HL-60 (cell line): ENCODE results near the gene DYNC1H1.

Experiments
- DNase-seq, 2 experiments: peaks; one replicate each; pipeline ENCODE4 v3.0.0-alpha.2; 2010 to 2020; ENCODE audit warnings: low read depth in 1 of 2, low spot score in 1 of 2
- H3K27ac ChIP-seq: fragments of 250-450 bp; sonication (Bioruptor Pico); replicated peaks from 2 replicates; pipeline ENCODE4 v1.5.1; 2020; ENCODE audit warnings: mild to moderate bottlenecking, moderate library complexity
- H3K27me3 ChIP-seq: fragments of 250-450 bp; sonication (Bioruptor Pico); 2 replicates; pipeline ENCODE4 v1.5.1; 2021; ENCODE audit warnings: mild to moderate bottlenecking, moderate library complexity; ENCODE audit not compliant: insufficient read depth, poor library complexity, severe bottlenecking
- H3K4me3 ChIP-seq: replicated peaks from 2 replicates; pipeline ENCODE4 v1.5.1; 2011; ENCODE audit warnings: mild to moderate bottlenecking, control low read depth, low read length; ENCODE audit not compliant: insufficient read depth
- GABPA ChIP-seq: IDR thresholded peaks from 2 replicates; pipeline ENCODE4 v1.6.1; 2012; ENCODE audit warnings: low read depth
- POLR2AphosphoS5 ChIP-seq: IDR thresholded peaks from 2 replicates; pipeline ENCODE4 v1.6.1; 2012; ENCODE audit warnings: low read depth
- SPI1 ChIP-seq: IDR thresholded peaks from 2 replicates; pipeline ENCODE4 v1.6.1; 2012; ENCODE audit warnings: low read depth, mild to moderate bottlenecking, borderline replicate concordance
- TF ChIP-seq, protein P1 (sequence below): IDR thresholded peaks from 2 replicates; pipeline ENCODE4 v1.6.1; 2012; ENCODE audit warnings: low read depth; ENCODE audit not compliant: insufficient replicate concordance
- TF ChIP-seq, protein P2 (sequence below): IDR thresholded peaks from one replicate; pipeline ENCODE4 v1.5.1; 2011; ENCODE audit warnings: low read length, control low read depth, inconsistent platforms; ENCODE audit not compliant: insufficient read depth

DYNC1H1 gene

DNA sequence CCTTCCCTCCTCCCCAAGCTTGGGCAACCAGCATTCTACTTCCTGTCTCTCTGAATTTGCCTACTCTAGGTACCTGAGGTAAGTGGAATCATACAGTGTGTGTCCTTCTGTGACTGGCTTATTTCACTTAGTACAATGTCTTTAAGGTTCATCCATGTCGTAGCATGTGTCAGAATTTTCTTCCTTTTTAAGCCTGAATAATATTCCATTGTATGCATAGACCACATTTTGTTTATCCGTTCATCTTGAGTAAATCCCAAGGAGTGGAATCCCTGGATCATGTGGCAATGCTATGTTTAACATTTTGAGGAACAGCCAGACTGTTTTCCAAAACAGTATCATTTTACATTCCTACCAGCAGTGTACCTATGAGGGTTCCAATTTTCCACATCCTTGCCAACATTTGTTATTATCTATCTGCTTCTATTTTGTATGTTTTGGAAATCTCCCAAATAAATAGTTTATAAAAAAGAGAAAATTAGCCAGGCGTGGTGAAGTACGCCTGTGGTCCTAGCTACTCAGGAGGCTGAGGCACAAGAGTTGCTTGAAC lies 110.1 kb downstream of the DYNC1H1 start:
- DNase-seq, result no peak
- TF ChIP-seq SPI1, result no peak
- TF ChIP-seq, protein P1, sequence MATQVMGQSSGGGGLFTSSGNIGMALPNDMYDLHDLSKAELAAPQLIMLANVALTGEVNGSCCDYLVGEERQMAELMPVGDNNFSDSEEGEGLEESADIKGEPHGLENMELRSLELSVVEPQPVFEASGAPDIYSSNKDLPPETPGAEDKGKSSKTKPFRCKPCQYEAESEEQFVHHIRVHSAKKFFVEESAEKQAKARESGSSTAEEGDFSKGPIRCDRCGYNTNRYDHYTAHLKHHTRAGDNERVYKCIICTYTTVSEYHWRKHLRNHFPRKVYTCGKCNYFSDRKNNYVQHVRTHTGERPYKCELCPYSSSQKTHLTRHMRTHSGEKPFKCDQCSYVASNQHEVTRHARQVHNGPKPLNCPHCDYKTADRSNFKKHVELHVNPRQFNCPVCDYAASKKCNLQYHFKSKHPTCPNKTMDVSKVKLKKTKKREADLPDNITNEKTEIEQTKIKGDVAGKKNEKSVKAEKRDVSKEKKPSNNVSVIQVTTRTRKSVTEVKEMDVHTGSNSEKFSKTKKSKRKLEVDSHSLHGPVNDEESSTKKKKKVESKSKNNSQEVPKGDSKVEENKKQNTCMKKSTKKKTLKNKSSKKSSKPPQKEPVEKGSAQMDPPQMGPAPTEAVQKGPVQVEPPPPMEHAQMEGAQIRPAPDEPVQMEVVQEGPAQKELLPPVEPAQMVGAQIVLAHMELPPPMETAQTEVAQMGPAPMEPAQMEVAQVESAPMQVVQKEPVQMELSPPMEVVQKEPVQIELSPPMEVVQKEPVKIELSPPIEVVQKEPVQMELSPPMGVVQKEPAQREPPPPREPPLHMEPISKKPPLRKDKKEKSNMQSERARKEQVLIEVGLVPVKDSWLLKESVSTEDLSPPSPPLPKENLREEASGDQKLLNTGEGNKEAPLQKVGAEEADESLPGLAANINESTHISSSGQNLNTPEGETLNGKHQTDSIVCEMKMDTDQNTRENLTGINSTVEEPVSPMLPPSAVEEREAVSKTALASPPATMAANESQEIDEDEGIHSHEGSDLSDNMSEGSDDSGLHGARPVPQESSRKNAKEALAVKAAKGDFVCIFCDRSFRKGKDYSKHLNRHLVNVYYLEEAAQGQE, result no peak
- TF ChIP-seq, protein P2, sequence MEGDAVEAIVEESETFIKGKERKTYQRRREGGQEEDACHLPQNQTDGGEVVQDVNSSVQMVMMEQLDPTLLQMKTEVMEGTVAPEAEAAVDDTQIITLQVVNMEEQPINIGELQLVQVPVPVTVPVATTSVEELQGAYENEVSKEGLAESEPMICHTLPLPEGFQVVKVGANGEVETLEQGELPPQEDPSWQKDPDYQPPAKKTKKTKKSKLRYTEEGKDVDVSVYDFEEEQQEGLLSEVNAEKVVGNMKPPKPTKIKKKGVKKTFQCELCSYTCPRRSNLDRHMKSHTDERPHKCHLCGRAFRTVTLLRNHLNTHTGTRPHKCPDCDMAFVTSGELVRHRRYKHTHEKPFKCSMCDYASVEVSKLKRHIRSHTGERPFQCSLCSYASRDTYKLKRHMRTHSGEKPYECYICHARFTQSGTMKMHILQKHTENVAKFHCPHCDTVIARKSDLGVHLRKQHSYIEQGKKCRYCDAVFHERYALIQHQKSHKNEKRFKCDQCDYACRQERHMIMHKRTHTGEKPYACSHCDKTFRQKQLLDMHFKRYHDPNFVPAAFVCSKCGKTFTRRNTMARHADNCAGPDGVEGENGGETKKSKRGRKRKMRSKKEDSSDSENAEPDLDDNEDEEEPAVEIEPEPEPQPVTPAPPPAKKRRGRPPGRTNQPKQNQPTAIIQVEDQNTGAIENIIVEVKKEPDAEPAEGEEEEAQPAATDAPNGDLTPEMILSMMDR, result no peak
- no peak for TF ChIP-seq POLR2AphosphoS5
- TF ChIP-seq GABPA, result no peak
- H3K27me3 ChIP-seq, result no peaks in the 10 kb centered on the region
- no peak overlapping the region for H3K4me3 ChIP-seq
- H3K27ac ChIP-seq, result no peak overlapping the region

DNA sequence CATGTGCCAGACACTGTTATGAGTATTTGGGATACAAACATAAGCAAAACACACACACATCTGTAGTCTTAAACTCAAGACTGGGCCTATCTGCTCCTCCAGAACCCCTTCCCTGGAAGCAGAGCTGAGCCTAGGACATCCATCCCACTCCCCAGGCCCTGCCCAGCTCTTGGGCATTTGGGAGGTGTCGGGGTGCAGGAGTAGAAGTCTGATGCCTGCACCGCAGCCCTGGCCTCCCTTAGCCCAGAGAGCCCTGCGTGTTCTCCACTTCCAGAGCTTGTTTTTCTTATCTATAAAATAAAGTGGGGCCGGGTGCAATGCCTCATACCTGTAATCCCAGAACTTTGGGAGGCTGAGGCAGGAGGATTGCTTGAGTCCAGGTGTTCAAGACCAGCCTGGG lies 110.8 kb downstream of the DYNC1H1 start:
- Histone ChIP-seq H3K27me3 (no peaks in the 10 kb centered on the region), H3K4me3 (no peak overlapping the region), H3K27ac (no peak overlapping the region)
- DNase-seq, result no peak
- TF ChIP-seq, protein P2, result no peak
- TF ChIP-seq, protein P1, result no peak
- no peak for TF ChIP-seq POLR2AphosphoS5

DNA sequence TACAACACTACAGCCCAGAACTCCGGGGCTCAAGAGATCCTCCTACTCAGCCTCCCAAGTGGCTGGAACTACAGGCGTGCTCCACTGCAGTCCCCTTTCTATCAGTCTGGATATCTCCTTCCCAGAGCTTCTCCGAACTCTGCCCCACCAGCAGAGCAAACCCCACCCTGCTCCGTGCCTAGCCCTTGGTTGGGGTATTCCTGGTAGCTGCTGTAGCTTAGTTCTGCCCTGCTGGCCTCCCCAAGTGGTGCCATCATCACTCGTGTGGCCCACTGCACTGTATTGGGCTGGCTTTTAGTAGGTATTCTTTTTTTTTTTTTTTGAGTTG lies 113.0 kb downstream of the DYNC1H1 start:
- no peak for DNase-seq
- Histone ChIP-seq H3K27ac (no peak overlapping the region), H3K4me3 (no peak overlapping the region), H3K27me3 (no peaks in the 10 kb centered on the region)
- TF ChIP-seq, protein P2, result no peak
- TF ChIP-seq GABPA (no peak), POLR2AphosphoS5 (no peak), SPI1 (no peak)
- TF ChIP-seq, protein P1, result no peak
